HUDEP-2 (cell line): ENCODE data around the gene SOSTDC1.
"Not testable (repeated sequence)": the region's sequence is repeated elsewhere in the genome, so short reads cannot be mapped to it uniquely, and the experiment has no call there.

ENCODE experiments used
- DNase-seq, 76 experiments: peaks; one replicate each; lab custom pipeline; 2025; ENCODE audit not compliant: unreplicated experiment in 76 of 76; lab: John Stamatoyannopoulos, UW

SOSTDC1 gene

DNA sequence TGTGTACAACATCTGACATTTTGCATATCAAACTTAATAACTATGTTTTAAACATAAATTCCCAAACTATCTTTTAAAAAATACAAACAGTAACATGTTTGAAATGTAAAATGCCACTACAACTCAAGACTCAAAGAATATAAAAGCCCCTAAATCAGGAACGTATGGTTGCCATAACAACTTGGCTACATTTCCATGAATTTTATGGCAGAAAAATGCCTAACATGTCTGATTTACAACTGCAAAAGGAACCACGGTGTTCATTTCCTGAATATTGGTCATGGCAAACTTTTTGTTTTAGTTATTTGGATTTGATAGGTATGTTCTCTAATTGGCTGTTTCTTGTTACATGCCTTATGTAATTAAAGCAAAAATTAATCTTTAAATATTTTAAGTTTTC is 2.0 kb downstream of the SOSTDC1 start:
- no peak for DNase-seq

- DNase-seq = no peak
Observed at GRCh38 chr7:16462431-16462889, 3.1 kb downstream of the SOSTDC1 start.

GRCh38 chr7:16460789-16461493 is 4.6 kb downstream of the SOSTDC1 start:
- DNase-seq = no peak

- DNase-seq = not testable (repeated sequence)
Observed at GRCh38 chr7:16456303-16456702, 9.2 kb downstream of the SOSTDC1 start.

DNA sequence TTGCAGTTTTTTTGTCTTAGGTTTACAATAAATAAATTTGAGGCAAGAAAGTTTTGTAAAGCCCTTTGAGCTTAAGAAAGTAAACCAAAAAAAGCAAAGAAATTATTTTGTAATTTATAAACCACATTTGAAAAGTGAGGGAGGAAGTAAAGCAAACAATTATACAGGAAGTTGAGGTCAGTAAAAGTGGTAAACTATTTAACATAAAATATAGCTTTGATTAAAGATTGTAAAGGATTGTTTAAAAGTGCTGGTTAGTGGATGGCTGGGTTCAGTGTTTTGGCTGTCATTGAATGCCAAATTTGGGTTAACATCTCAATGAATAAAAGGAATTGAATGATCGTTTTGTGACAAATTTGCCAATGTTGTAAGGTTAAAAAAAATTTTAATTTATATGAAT is 9.9 kb downstream of the SOSTDC1 start:
- DNase-seq = no peak

- DNase-seq = no peak
Observed at GRCh38 chr7:16450366-16450765, 15.2 kb downstream of the SOSTDC1 start.

- no peak for DNase-seq
Observed at GRCh38 chr7:16447876-16448275, 17.7 kb downstream of the SOSTDC1 start.

DNA sequence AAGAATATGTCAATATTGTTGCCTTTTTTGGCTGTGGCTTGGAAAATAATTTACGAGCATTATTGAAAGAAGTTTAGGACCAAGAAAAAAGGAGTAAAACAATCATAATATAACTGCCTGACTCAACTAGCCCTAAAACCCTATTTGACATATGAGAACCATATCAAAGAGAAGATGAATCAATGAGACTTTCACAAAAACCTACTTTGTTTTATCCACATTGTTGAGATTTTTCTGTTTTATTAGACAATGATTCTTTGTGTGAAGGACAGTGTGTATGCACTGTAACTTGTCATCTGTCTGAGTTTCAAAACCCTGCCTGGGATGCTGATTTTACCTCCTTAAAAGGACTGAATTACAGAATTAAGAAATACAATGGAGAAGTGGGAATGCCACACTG is 19.0 kb downstream of the SOSTDC1 start:
- no peak for DNase-seq

DNA sequence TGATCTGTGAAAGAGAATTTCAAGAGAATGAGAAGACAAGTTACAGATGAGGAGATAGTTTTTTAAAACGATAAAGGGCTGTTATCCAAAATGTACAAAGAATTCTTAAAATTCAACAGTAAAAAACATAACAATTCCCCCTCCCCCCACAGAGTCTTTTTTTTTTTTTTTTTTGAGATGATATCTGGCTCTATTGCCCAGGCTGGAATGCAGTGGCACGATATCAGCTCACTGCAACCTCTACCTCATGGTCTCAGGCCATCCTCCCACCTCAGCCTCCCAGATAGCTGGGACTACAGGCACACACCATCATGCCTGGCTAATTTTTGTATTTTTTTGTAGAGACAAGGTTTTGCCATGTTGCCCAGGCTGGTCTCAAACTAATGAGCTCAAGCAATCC is 21.7 kb downstream of the SOSTDC1 start:
- peak in 3 of 76 experiments; percentile 1 to 13 (median 4) for DNase-seq

GRCh38 chr7:16438988-16439387 is 26.6 kb downstream of the SOSTDC1 start:
- no peak for DNase-seq

GRCh38 chr7:16436306-16436705 is 29.2 kb downstream of the SOSTDC1 start:
- DNase-seq = no peak

- no peak for DNase-seq
Observed at GRCh38 chr7:16433568-16434122, 31.9 kb downstream of the SOSTDC1 start.

DNA sequence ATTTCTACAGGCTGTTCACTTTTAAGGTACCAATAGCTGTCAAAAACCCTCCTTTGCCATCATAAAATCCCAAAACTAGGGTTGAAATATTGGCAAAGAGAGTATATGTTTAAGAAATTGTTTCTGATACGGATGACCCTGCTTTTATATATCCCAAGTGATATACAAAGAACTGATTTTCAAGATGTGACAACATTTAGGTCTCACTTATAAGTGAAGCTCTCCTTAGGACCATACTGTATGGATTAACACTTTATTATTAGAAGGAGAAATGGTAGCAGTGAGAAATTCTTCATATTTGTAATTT is 33.2 kb downstream of the SOSTDC1 start:
- no peak for DNase-seq

DNA sequence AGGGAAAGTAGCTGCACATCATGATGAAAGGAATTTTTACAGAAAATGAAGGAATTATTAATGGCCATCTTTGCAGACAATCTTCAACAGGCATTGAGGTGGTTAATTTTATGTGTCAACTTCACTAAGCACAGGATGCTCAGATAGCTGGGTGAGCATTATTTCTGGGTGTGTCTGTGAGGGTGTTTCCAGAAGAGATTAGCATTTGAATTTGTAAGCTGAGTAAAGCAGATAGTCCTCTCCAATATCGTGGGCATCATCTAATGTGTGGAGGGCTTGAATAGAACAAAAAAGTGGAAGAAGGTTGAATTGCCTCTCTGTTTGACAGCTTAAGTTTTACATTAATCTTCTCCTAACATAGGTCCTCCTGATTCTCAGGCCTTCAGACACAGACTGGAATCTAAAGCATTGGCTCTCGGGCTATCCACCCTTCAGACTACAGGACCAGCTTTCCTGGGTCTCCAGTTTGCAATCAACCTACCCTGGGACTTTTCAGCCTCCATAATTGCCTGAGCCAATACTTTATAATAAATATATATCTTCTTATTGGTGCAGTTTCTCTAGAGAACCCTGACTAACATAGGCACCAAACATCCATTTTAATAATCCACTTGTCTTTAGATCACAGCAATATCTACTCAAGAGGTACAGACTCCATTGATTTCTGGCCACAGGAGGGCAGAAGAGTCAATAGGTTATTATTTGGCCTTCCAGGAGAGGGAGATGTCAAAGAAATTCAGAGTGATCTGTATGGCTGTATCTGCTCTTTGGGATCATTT is 33.7 kb downstream of the SOSTDC1 start:
- DNase-seq = peak in 22 of 76 experiments; percentile 0 to 46 (median 22)

DNA sequence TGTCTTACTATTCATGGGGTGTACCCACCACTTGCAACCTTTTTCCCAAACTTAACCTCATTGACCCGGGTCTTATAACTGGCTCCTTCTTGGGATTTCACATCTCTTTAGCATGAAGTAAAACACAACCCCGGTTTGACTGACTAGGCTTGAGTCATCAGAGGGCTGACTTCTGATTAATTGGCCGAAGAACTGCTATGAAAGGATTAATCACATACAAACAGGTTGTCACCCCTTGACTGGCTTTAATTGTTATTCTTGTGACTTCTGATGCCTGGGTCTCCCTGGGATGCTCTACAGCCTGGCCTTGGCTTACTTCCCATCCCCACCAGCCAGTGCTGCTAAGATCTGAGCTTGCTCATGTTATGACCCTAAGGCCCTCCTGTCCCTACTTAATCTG is 35.4 kb downstream of the SOSTDC1 start:
- no peak for DNase-seq

DNA sequence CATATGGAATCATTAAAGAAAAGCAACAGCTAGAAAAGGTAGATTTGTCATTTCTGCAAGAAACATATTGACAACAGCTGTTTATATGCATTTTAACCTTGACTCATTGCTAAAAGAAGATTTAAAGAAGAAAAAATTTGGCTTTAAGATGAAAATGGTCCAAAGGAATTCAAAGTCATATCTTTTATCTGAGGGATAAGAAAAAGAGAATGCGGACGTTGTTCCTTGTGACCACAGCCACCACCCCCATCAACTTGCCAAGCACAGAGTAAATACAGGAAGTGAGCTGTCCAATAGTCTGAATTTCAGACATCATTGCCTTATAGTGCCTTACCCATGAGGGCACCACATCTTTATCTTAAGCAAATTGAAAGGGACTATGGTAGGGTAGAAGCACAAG is 36.9 kb downstream of the SOSTDC1 start:
- peak in 2 of 76 experiments; percentile 7 to 11 for DNase-seq

DNA sequence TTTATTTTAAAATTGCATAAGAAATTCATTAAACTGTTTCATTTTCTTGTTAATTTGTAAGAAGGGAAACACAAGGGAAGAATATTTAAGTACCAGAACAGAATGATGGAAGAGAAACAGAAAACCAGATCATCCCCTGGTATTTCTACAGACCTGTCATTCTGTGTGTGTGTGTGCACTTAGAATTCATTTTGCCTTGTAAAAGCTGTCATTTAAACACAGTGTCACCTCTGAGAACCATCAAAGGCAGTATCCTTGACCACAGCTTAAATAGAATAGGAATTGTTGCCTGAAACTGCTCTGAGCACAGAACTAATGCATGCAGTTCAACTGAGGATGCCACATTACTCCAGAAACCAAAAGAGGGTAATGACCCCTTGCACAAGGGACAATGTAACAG is 37.4 kb downstream of the SOSTDC1 start:
- no peak for DNase-seq

- no peak for DNase-seq
Observed at GRCh38 chr7:16423761-16424160, 41.8 kb downstream of the SOSTDC1 start.

DNA sequence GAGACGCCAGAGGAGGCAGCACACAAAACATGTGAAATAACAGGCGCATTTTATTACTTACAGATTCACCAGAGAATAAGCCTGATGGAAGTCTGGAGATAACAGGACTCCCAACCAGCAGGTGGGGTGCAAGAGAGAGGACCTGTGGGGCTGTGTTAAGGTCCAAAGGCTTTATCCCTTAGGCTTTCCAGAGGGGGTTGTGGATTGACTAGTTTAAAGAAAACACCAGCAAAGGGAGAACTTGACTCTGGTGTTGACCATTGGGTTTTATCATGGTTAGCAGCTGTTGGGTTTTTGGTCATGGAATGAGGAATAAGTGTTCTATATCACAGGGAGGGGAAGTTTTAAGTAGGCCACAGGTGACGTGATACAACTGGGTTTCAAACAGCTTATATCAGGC is 42.6 kb downstream of the SOSTDC1 start:
- DNase-seq = no peak

GRCh38 chr7:16422103-16422435 is 43.5 kb downstream of the SOSTDC1 start:
- DNase-seq = no peak

- DNase-seq = peak in 30 of 76 experiments; percentile 3 to 54 (median 21)
Observed at GRCh38 chr7:16421333-16422102, 44.0 kb downstream of the SOSTDC1 start, which contains the start of gene CRPPA. Gene CRPPA, minus strand, starts transcription at chr7:16421538. Its CDS starts 216 bp downstream, at chr7:16421322.
